HG02885 (cell line): ENCODE measurements around the gene FUS.

Source experiments
- ATAC-seq: cut with Tn5 transposase; IDR thresholded peaks from one replicate; pipeline ENCODE4 v1.9.1; 2021; ENCODE audit warnings: mild to moderate bottlenecking; ENCODE audit not compliant: unreplicated experiment, poor library complexity

The FUS gene

GRCh38 chr16:31224092-31224955, 44.4 kb downstream of the FUS start:
- ATAC-seq: no peak

- no peak for ATAC-seq
Observed at GRCh38 chr16:31225193-31225592, 45.3 kb downstream of the FUS start.

- ATAC-seq: no peak
Observed at GRCh38 chr16:31228206-31228605, 48.3 kb downstream of the FUS start.

- ATAC-seq: no peak
Observed at GRCh38 chr16:31229501-31229900, 49.6 kb downstream of the FUS start.

- ATAC-seq: no peak
Observed at GRCh38 chr16:31238041-31238440, 58.1 kb downstream of the FUS start.
